Measurements from ENCODE around the gene SH2D4B.

- TF ChIP-seq CTCF (IDR thresholded peaks at IDR 0.05) (no peak), POLR2A (IDR thresholded peaks at IDR 0.05) (no peak)
These were observed 134.9 kb downstream of the SH2D4B start for GRCh38 chr10:80672613-80673012.

All from esophagus squamous epithelium (tissue), 4 donors.